Skin epidermis (tissue), 12 donors: Measurements from ENCODE around the gene HLA-DOB.
A peak's percentile ranks its signal among the peaks of the same experiment; 100 is the strongest.

ENCODE experiments used
- H3K27ac ChIP-seq, 21 experiments: fragments of 200-600 bp; sonication (generic) in 11 of 21; one replicate each; pipeline ENCODE4 v1.5.0; 2020; ENCODE audit warnings: mild to moderate bottlenecking in 3 of 21, inconsistent platforms in 2 of 21, moderate library complexity in 2 of 21
- H3K4me3 ChIP-seq, 7 experiments: fragments of 200-600 bp; sonication (generic) in 2 of 7; one replicate each; pipeline ENCODE4 v1.5.0; 2020; ENCODE audit warnings: inconsistent platforms in 2 of 7, mild to moderate bottlenecking in 2 of 7, moderate library complexity in 1 of 7

HLA-DOB gene

GRCh38 chr6:32844839-32845383 lies 28.1 kb upstream of the HLA-DOB start:
- Histone ChIP-seq H3K27ac (peak overlapping the region; percentile 8 to 100 (median 97)), H3K4me3 (peak overlapping the region; percentile 68 to 85 (median 80))

GRCh38 chr6:32843979-32844838 lies 27.4 kb upstream of the HLA-DOB start, which contains the start of gene PSMB8:
Gene PSMB8 (minus strand): TSS chr6:32844047. CDS start chr6:32843996, 51 bp downstream.
- Histone ChIP-seq H3K27ac (peak within 1 kb of the TSS; percentile 93 to 100 (median 97)), H3K4me3 (peak within 1 kb of the TSS; percentile 68 to 85 (median 80))

- peak overlapping the region; percentile 93 to 100 (median 97) for H3K27ac ChIP-seq
- H3K4me3 ChIP-seq, result peak overlapping the region; percentile 68 to 85 (median 80)
These were observed 26.7 kb upstream of the HLA-DOB start for GRCh38 chr6:32843331-32843978.

- Histone ChIP-seq H3K27ac (peak overlapping the region in 19 of 21 experiments; percentile 9 to 100 (median 98)), H3K4me3 (peak overlapping the region in 6 of 7 experiments; percentile 68 to 85 (median 80))
These were observed 25.9 kb upstream of the HLA-DOB start for GRCh38 chr6:32842690-32843089.

- H3K27ac ChIP-seq, result peak overlapping the region in 11 of 21 experiments; percentile 9 to 100 (median 98)
- peak overlapping the region in 4 of 7 experiments; percentile 80 to 85 (median 82) for H3K4me3 ChIP-seq
These were observed 25.3 kb upstream of the HLA-DOB start for GRCh38 chr6:32842021-32842650.

GRCh38 chr6:32840604-32841246 lies 23.9 kb upstream of the HLA-DOB start:
- no peak overlapping the region for H3K4me3 ChIP-seq
- H3K27ac ChIP-seq, result peak overlapping the region in 6 of 21 experiments; percentile 13 to 100 (median 60)

GRCh38 chr6:32839356-32839755 lies 22.6 kb upstream of the HLA-DOB start:
- Histone ChIP-seq H3K27ac (peak overlapping the region in 20 of 21 experiments; percentile 16 to 100 (median 90)), H3K4me3 (no peak overlapping the region)

- peak within 1 kb of the TSS; percentile 82 to 100 (median 91) for H3K27ac ChIP-seq
- peak within 1 kb of the TSS; percentile 60 to 99 (median 81) for H3K4me3 ChIP-seq
These were observed 21.5 kb upstream of the HLA-DOB start, which contains the start of gene TAP2 for GRCh38 chr6:32838114-32838958. Gene TAP2 (minus strand): TSS chr6:32838739. CDS start chr6:32838233, 506 bp downstream.

- Histone ChIP-seq H3K27ac (peak overlapping the region; percentile 0 to 100 (median 91)), H3K4me3 (peak overlapping the region; percentile 60 to 99 (median 81))
These were observed 20.9 kb upstream of the HLA-DOB start for GRCh38 chr6:32837651-32838113.

GRCh38 chr6:32836873-32837272 lies 20.1 kb upstream of the HLA-DOB start:
- Histone ChIP-seq H3K4me3 (no peak overlapping the region), H3K27ac (peak overlapping the region in 1 of 21 experiments; percentile 96)

GRCh38 chr6:32835167-32835893 lies 18.5 kb upstream of the HLA-DOB start:
- H3K4me3 ChIP-seq, result no peak overlapping the region
- no peak overlapping the region for H3K27ac ChIP-seq

GRCh38 chr6:32833664-32834063 lies 16.9 kb upstream of the HLA-DOB start:
- H3K27ac ChIP-seq, result no peak overlapping the region
- H3K4me3 ChIP-seq, result no peak overlapping the region

GRCh38 chr6:32832535-32832934 lies 15.7 kb upstream of the HLA-DOB start:
- H3K4me3 ChIP-seq, result no peak overlapping the region
- H3K27ac ChIP-seq, result no peak overlapping the region

GRCh38 chr6:32830936-32831335 lies 14.1 kb upstream of the HLA-DOB start:
- no peak overlapping the region for H3K4me3 ChIP-seq
- H3K27ac ChIP-seq, result no peak overlapping the region

- Histone ChIP-seq H3K4me3 (no peak overlapping the region), H3K27ac (no peak overlapping the region)
These were observed 13.2 kb upstream of the HLA-DOB start for GRCh38 chr6:32830017-32830416.

- H3K4me3 ChIP-seq, result no peak overlapping the region
- no peak overlapping the region for H3K27ac ChIP-seq
These were observed 12.7 kb upstream of the HLA-DOB start for GRCh38 chr6:32829495-32829894.

- H3K4me3 ChIP-seq, result no peak overlapping the region
- H3K27ac ChIP-seq, result no peak overlapping the region
These were observed 10.2 kb upstream of the HLA-DOB start for GRCh38 chr6:32827025-32827424.
